ENCODE results near the gene GRIN2A. TPM values are rescaled to one million over a fixed set of nuclear protein-coding genes. Genes with fewer than 3 reads are reported as not detected.

The GRIN2A gene
- total and polyA plus RNA-seq, 10 donors, result under 0.01 to 0.10 (median 0.03) TPM; not detected in 7

DNA sequence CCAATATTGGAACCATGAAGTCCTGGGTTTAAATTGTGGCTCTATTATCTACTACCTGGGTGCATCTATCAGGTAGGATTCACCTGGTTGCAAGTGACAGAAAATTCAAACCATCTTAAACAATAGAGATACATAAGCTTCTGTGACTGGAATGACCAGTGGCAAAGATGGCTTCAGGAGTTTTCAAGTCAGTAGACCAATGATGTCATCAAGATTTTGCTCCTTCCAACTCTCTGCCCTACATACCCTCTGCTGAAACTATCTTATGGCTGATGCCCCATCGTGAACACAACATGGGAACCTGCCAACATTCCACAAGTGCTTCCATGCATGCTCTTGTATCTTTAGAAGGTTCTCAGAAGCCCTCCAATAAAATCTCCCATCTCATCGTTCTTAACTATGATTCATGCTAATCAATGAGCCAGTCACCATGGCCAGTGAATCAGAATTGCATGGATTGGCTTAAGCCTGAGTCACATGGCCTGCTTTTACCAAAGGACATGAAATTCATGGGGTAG, 180.9 kb downstream of the GRIN2A start:
- H3K4me3 ChIP-seq, result no peak overlapping the region
- no peak for DNase-seq
- H3K36me3 ChIP-seq, result no peaks in the 10 kb centered on the region
- intact Hi-C loops (cut with DNase I; ENCODE audit: low total_unique reads), result no loop called here
- peaks cover 0 to 36% (median 18%) of the 10 kb centered on the region in 8 donors for H3K9me3 ChIP-seq
- H3K27me3 ChIP-seq (replicated peaks in 1 of 7), result no peaks in the 10 kb centered on the region
- WGBS, 5 donors, result 48 to 77% (median 70%) methylated on average over 2 of the region's 2 CpGs
- no peak overlapping the region for H3K27ac ChIP-seq
- TF ChIP-seq, protein P1, sequence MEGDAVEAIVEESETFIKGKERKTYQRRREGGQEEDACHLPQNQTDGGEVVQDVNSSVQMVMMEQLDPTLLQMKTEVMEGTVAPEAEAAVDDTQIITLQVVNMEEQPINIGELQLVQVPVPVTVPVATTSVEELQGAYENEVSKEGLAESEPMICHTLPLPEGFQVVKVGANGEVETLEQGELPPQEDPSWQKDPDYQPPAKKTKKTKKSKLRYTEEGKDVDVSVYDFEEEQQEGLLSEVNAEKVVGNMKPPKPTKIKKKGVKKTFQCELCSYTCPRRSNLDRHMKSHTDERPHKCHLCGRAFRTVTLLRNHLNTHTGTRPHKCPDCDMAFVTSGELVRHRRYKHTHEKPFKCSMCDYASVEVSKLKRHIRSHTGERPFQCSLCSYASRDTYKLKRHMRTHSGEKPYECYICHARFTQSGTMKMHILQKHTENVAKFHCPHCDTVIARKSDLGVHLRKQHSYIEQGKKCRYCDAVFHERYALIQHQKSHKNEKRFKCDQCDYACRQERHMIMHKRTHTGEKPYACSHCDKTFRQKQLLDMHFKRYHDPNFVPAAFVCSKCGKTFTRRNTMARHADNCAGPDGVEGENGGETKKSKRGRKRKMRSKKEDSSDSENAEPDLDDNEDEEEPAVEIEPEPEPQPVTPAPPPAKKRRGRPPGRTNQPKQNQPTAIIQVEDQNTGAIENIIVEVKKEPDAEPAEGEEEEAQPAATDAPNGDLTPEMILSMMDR (IDR thresholded peaks at IDR 0.05 in 8 of 11, conservative IDR thresholded peaks at IDR 0.05 in 3 of 11), result no peak
- TF ChIP-seq POLR2AphosphoS5 (IDR thresholded peaks at IDR 0.05), result no peak
- no peak for TF ChIP-seq POLR2A (IDR thresholded peaks at IDR 0.05)
- H3K4me1 ChIP-seq, result no peaks in the 10 kb centered on the region

DNA sequence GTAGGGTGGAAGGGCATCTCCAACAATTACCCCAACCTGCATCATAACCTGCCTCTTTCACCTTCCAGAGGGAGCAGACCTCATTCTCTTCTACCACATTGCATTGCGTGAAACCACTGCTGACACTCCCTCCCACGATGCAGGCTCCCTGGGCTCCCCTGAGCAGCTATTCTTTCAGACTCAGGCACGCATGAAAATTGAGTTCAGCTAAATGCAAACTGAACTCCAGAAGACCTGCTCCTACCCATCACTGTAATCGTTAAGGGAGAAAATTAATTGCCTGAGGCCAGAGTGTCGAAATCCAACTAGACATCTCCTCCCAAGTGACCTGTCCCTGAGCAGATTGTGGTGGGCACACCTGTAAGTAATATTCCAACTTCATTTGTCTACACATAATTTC, 186.0 kb downstream of the GRIN2A start:
- intact Hi-C loops (cut with DNase I; ENCODE audit: low total_unique reads), result no loop called here
- TF ChIP-seq, protein P1 (IDR thresholded peaks at IDR 0.05 in 8 of 11, conservative IDR thresholded peaks at IDR 0.05 in 3 of 11), result no peak
- no peak for TF ChIP-seq POLR2A (IDR thresholded peaks at IDR 0.05)
- TF ChIP-seq POLR2AphosphoS5 (IDR thresholded peaks at IDR 0.05), result no peak
- Histone ChIP-seq H3K36me3 (no peaks in the 10 kb centered on the region), H3K27me3 (replicated peaks in 1 of 7) (peaks cover 0 to 6% (median 0%) of the 10 kb centered on the region in 7 donors), H3K27ac (no peak overlapping the region), H3K4me3 (no peak overlapping the region), H3K4me1 (no peaks in the 10 kb centered on the region), H3K9me3 (peaks cover 0 to 34% (median 12%) of the 10 kb centered on the region in 8 donors)
- whole genome bisulfite sequencing, 5 donors, result 51 to 64% (median 55%) methylated on average over 5 of the region's 5 CpGs
- DNase-seq, result no peak

DNA sequence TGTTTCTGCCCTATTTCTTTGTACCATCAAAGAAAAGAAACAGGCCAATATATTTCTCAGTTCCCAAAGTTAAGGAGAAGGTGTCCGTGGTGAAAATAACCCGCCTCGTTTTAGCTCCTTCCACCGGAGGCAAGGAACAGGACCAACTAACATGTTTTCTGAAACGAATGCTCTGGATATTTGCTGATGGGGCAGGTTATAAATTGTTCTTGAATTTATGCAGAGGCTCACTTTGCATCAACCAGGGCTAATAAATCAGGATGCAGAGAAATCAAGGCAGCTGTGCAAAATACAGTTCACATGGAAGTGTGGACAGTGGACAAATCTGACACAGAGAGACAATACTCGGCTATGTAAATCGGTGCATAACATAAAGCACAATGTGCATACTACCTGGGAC, 189.8 kb downstream of the GRIN2A start:
- 87 to 94% (median 91%) methylated on average over 7 of the region's 7 CpGs for WGBS, 5 donors
- no peak for DNase-seq
- TF ChIP-seq POLR2AphosphoS5 (IDR thresholded peaks at IDR 0.05) (no peak), POLR2A (IDR thresholded peaks at IDR 0.05) (no peak)
- TF ChIP-seq, protein P1 (IDR thresholded peaks at IDR 0.05 in 8 of 11, conservative IDR thresholded peaks at IDR 0.05 in 3 of 11), result no peak
- H3K36me3 ChIP-seq, result no peaks in the 10 kb centered on the region
- intact Hi-C loops (cut with DNase I; ENCODE audit: low total_unique reads), result no loop called here
- peaks cover 0 to 20% (median 4%) of the 10 kb centered on the region in 8 donors for H3K9me3 ChIP-seq
- H3K27ac ChIP-seq, result no peak overlapping the region
- no peaks in the 10 kb centered on the region for H3K4me1 ChIP-seq
- no peak overlapping the region for H3K4me3 ChIP-seq
- peaks cover 0 to 6% (median 0%) of the 10 kb centered on the region in 7 donors for H3K27me3 ChIP-seq (replicated peaks in 1 of 7)

DNA sequence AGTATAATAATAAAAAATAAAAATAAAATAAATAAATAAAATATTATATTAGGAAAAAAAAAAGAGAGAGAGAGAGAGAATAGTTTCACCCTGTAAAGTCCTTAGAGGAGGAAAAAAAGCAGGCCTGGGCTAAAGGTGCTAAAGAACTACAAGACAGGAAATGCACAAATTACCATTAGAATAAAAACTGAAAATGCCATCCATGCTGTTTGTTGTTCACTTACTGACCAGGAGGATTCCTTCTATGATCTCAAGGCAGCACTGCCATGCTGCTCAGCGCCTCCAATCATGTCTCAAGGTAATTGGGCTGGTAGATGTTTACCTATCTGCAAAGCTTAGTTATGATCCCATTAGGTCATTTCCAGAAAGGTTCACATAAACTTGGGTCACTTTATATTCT, 201.2 kb downstream of the GRIN2A start:
- Histone ChIP-seq H3K9me3 (peaks cover 0 to 9% (median 0%) of the 10 kb centered on the region in 8 donors), H3K36me3 (no peaks in the 10 kb centered on the region), H3K4me1 (no peaks in the 10 kb centered on the region), H3K27me3 (replicated peaks in 1 of 7) (no peaks in the 10 kb centered on the region), H3K27ac (no peak overlapping the region), H3K4me3 (no peak overlapping the region)
- intact Hi-C loops (cut with DNase I; ENCODE audit: low total_unique reads), result no loop called here
- 27 to 77% (median 67%) methylated on average over 1 of the region's 1 CpG for WGBS, 5 donors
- DNase-seq, result no peak
- TF ChIP-seq, protein P1 (IDR thresholded peaks at IDR 0.05 in 8 of 11, conservative IDR thresholded peaks at IDR 0.05 in 3 of 11), result no peak
- TF ChIP-seq POLR2AphosphoS5 (IDR thresholded peaks at IDR 0.05) (no peak), POLR2A (IDR thresholded peaks at IDR 0.05) (no peak)

All from spleen (tissue), 11 donors.